HG03139 (cell line): ENCODE results near the gene SAMHD1.
"Not testable (repeated sequence)": the region's sequence is repeated elsewhere in the genome, so short reads cannot be mapped to it uniquely, and the experiment has no call there.

ENCODE experiments used
- ATAC-seq: cut with Tn5 transposase; IDR thresholded peaks from one replicate; pipeline ENCODE4 v1.9.1; 2021; ENCODE audit not compliant: unreplicated experiment

The SAMHD1 gene

GRCh38 chr20:36956674-36957073 is 5.2 kb upstream of the SAMHD1 start:
- ATAC-seq: no peak

GRCh38 chr20:36956016-36956415 is 4.5 kb upstream of the SAMHD1 start:
- ATAC-seq: no peak

GRCh38 chr20:36951979-36952738 is 651 bp upstream of the SAMHD1 start:
- no peak for ATAC-seq

GRCh38 chr20:36950414-36951197 is 902 bp downstream of the SAMHD1 start:
- ATAC-seq: no peak

GRCh38 chr20:36941401-36941835 is 10.1 kb downstream of the SAMHD1 start:
- no peak for ATAC-seq

GRCh38 chr20:36937402-36937770 is 14.1 kb downstream of the SAMHD1 start:
- ATAC-seq: no peak

GRCh38 chr20:36936761-36937401 is 14.6 kb downstream of the SAMHD1 start:
- ATAC-seq: not testable (repeated sequence)

- ATAC-seq: no peak
These were observed 15.2 kb downstream of the SAMHD1 start for GRCh38 chr20:36936341-36936740.

- ATAC-seq: not testable (repeated sequence)
These were observed 17.9 kb downstream of the SAMHD1 start for GRCh38 chr20:36933571-36933970.

GRCh38 chr20:36932476-36933426 is 18.8 kb downstream of the SAMHD1 start:
- no peak for ATAC-seq

- ATAC-seq: not testable (repeated sequence)
These were observed 19.4 kb downstream of the SAMHD1 start for GRCh38 chr20:36932067-36932466.

- ATAC-seq: no peak
These were observed 21.8 kb downstream of the SAMHD1 start for GRCh38 chr20:36929691-36930090.

- ATAC-seq: no peak
These were observed 22.2 kb downstream of the SAMHD1 start for GRCh38 chr20:36929290-36929689.

GRCh38 chr20:36927704-36928103 is 23.8 kb downstream of the SAMHD1 start:
- ATAC-seq: no peak

- ATAC-seq: no peak
These were observed 24.8 kb downstream of the SAMHD1 start for GRCh38 chr20:36926653-36927200.

GRCh38 chr20:36925234-36925633 is 26.3 kb downstream of the SAMHD1 start:
- no peak for ATAC-seq

- no peak for ATAC-seq
These were observed 27.1 kb downstream of the SAMHD1 start for GRCh38 chr20:36924167-36925045.

GRCh38 chr20:36920334-36920730 is 31.2 kb downstream of the SAMHD1 start:
- no peak for ATAC-seq

GRCh38 chr20:36919715-36920333 is 31.7 kb downstream of the SAMHD1 start:
- ATAC-seq: no peak
